GM12892 (cell line): Measurements from ENCODE around the gene VWF.

Source experiments
- POLR2AphosphoS5 ChIP-seq: IDR thresholded peaks from 2 replicates; pipeline ENCODE4 v1.6.1; 2011; ENCODE audit warnings: low read depth, low read length, control low read depth
- TAF1 ChIP-seq: IDR thresholded peaks from 2 replicates; pipeline ENCODE4 v1.6.1; 2011; ENCODE audit warnings: low read depth, mild to moderate bottlenecking, control low read depth, low read length, borderline replicate concordance

- TF ChIP-seq POLR2AphosphoS5 (no peak), TAF1 (no peak)
These were observed 219.5 kb downstream of the VWF start for GRCh38 chr12:5904969-5905368.
